ENCODE data around the gene PTTG1IP2.

Gene PTTG1IP2

GRCh38 chr7:90473814-90474213 is 4.4 kb downstream of the PTTG1IP2 start:
- DNase-seq = no peak
- in situ Hi-C loops (cut with HindIII; ENCODE audit: low pct_ligation_motif_present, low pct_unique_long_range_greater_than_20kb, low sequenced_read_pairs) = no loop called here

GRCh38 chr7:90474284-90475210 is 5.1 kb downstream of the PTTG1IP2 start:
- peak; percentile 76 for DNase-seq
- in situ Hi-C loops (cut with HindIII; ENCODE audit: low pct_ligation_motif_present, low pct_unique_long_range_greater_than_20kb, low sequenced_read_pairs) = no loop called here

GRCh38 chr7:90483251-90483650 is 13.8 kb downstream of the PTTG1IP2 start:
- DNase-seq = no peak
- in situ Hi-C loops (cut with HindIII; ENCODE audit: low pct_ligation_motif_present, low pct_unique_long_range_greater_than_20kb, low sequenced_read_pairs) = no loop called here

- DNase-seq = no peak
- in situ Hi-C loops (cut with HindIII; ENCODE audit: low pct_ligation_motif_present, low pct_unique_long_range_greater_than_20kb, low sequenced_read_pairs) = no loop called here
Observed at GRCh38 chr7:90484706-90485105, 15.3 kb downstream of the PTTG1IP2 start.

GRCh38 chr7:90485734-90486316 is 16.4 kb downstream of the PTTG1IP2 start:
- in situ Hi-C loops (cut with HindIII; ENCODE audit: low pct_ligation_motif_present, low pct_unique_long_range_greater_than_20kb, low sequenced_read_pairs) = no loop called here
- DNase-seq = no peak

- no peak for DNase-seq
- in situ Hi-C loops (cut with HindIII; ENCODE audit: low pct_ligation_motif_present, low pct_unique_long_range_greater_than_20kb, low sequenced_read_pairs) = no loop called here
Observed at GRCh38 chr7:90487808-90488207, 18.4 kb downstream of the PTTG1IP2 start.

GRCh38 chr7:90488220-90488619 is 18.8 kb downstream of the PTTG1IP2 start:
- in situ Hi-C loops (cut with HindIII; ENCODE audit: low pct_ligation_motif_present, low pct_unique_long_range_greater_than_20kb, low sequenced_read_pairs) = no loop called here
- no peak for DNase-seq

- no peak for DNase-seq
- in situ Hi-C loops (cut with HindIII; ENCODE audit: low pct_ligation_motif_present, low pct_unique_long_range_greater_than_20kb, low sequenced_read_pairs) = no loop called here
Observed at GRCh38 chr7:90492250-90492649, 22.8 kb downstream of the PTTG1IP2 start.

GRCh38 chr7:90495241-90495640 is 25.8 kb downstream of the PTTG1IP2 start:
- no peak for DNase-seq
- in situ Hi-C loops (cut with HindIII; ENCODE audit: low pct_ligation_motif_present, low pct_unique_long_range_greater_than_20kb, low sequenced_read_pairs) = no loop called here

GRCh38 chr7:90502539-90502938 is 33.1 kb downstream of the PTTG1IP2 start:
- in situ Hi-C loops (cut with HindIII; ENCODE audit: low pct_ligation_motif_present, low pct_unique_long_range_greater_than_20kb, low sequenced_read_pairs) = no loop called here
- no peak for DNase-seq

- no peak for DNase-seq
- in situ Hi-C loops (cut with HindIII; ENCODE audit: low pct_ligation_motif_present, low pct_unique_long_range_greater_than_20kb, low sequenced_read_pairs) = no loop called here
Observed at GRCh38 chr7:90503367-90503766, 33.9 kb downstream of the PTTG1IP2 start.

- in situ Hi-C loops (cut with HindIII; ENCODE audit: low pct_ligation_motif_present, low pct_unique_long_range_greater_than_20kb, low sequenced_read_pairs) = no loop called here
- no peak for DNase-seq
Observed at GRCh38 chr7:90507692-90508091, 38.3 kb downstream of the PTTG1IP2 start.

- in situ Hi-C loops (cut with HindIII; ENCODE audit: low pct_ligation_motif_present, low pct_unique_long_range_greater_than_20kb, low sequenced_read_pairs) = no loop called here
- no peak for DNase-seq
Observed at GRCh38 chr7:90511776-90512175, 42.3 kb downstream of the PTTG1IP2 start.

- in situ Hi-C loops (cut with HindIII; ENCODE audit: low pct_ligation_motif_present, low pct_unique_long_range_greater_than_20kb, low sequenced_read_pairs) = no loop called here
- no peak for DNase-seq
Observed at GRCh38 chr7:90512821-90513254, 43.4 kb downstream of the PTTG1IP2 start.

- in situ Hi-C loops (cut with HindIII; ENCODE audit: low pct_ligation_motif_present, low pct_unique_long_range_greater_than_20kb, low sequenced_read_pairs) = no loop called here
- no peak for DNase-seq
Observed at GRCh38 chr7:90516257-90516656, 46.8 kb downstream of the PTTG1IP2 start.

GRCh38 chr7:90518630-90519029 is 49.2 kb downstream of the PTTG1IP2 start:
- no peak for DNase-seq

GRCh38 chr7:90520484-90520883 is 51.0 kb downstream of the PTTG1IP2 start:
- in situ Hi-C loops (cut with HindIII; ENCODE audit: low pct_ligation_motif_present, low pct_unique_long_range_greater_than_20kb, low sequenced_read_pairs) = no loop called here
- peak; percentile 24 for DNase-seq

More at GRCh38 chr7:90518630-90519029, 49.2 kb downstream of the PTTG1IP2 start:
- in situ Hi-C loops (cut with HindIII; ENCODE audit: low pct_ligation_motif_present, low pct_unique_long_range_greater_than_20kb, low sequenced_read_pairs) = no loop called here

- no peak for DNase-seq
- in situ Hi-C loops (cut with HindIII; ENCODE audit: low pct_ligation_motif_present, low pct_unique_long_range_greater_than_20kb, low sequenced_read_pairs) = no loop called here
Observed at GRCh38 chr7:90530263-90530662, 60.8 kb downstream of the PTTG1IP2 start.

- in situ Hi-C loops (cut with HindIII; ENCODE audit: low pct_ligation_motif_present, low pct_unique_long_range_greater_than_20kb, low sequenced_read_pairs) = no loop called here
Observed at GRCh38 chr7:90532231-90532929, 62.9 kb downstream of the PTTG1IP2 start.

More at GRCh38 chr7:90532231-90532929, 62.9 kb downstream of the PTTG1IP2 start:
- DNase-seq = no peak
